Thyroid gland (tissue), 4 donors: ENCODE data around the gene GCH1. TPM values are rescaled to one million over a fixed set of nuclear protein-coding genes. Genes with fewer than 3 reads are reported as not detected.

Experiments
- DNase-seq, 2 donors: peaks; one replicate each; pipeline ENCODE4 v3.0.0-alpha.2; 2019
- H3K27ac ChIP-seq, 3 donors: fragments of 200-600 bp; sonication (generic); 1 replicate in 2 of 3; 2 replicates in 1 of 3; pipeline ENCODE4 v1.5.1; 2016 to 2019; ENCODE audit warnings: mild to moderate bottlenecking in 1 of 3, moderate library complexity in 1 of 3
- H3K27me3 ChIP-seq: fragments of 200-600 bp; sonication (generic); one replicate; pipeline ENCODE4 v1.5.1; 2019
- H3K36me3 ChIP-seq, 2 donors: fragments of 200-600 bp; sonication (generic); one replicate each; pipeline ENCODE4 v1.5.1; 2016 to 2019
- H3K4me1 ChIP-seq, 2 donors: fragments of 200-600 bp; sonication (generic); one replicate each; pipeline ENCODE4 v1.5.1; 2017 to 2019
- H3K4me3 ChIP-seq, 3 donors: fragments of 200-600 bp; sonication (generic); replicated peaks in 1 of 3; 1 replicate in 2 of 3; 2 replicates in 1 of 3; pipeline ENCODE4 v1.5.1; 2016; ENCODE audit warnings: mild to moderate bottlenecking in 1 of 3
- H3K9me3 ChIP-seq: fragments of 200-600 bp; sonication (generic); one replicate; pipeline ENCODE4 v1.5.1; 2017
- CTCF ChIP-seq, 6 experiments: fragments of 200-600 bp in 3 of 6; fragments of 450-650 bp in 3 of 6; sonication (generic) in 3 of 6; IDR thresholded peaks; one replicate each; pipeline ENCODE4 v1.5.1; 2016 to 2019; ENCODE audit warnings: antibody characterized with exemption in 6 of 6, mild to moderate bottlenecking in 2 of 6, inconsistent platforms in 1 of 6, moderate library complexity in 1 of 6
- POLR2A ChIP-seq, 2 donors: fragments of 450-650 bp; IDR thresholded peaks; one replicate each; pipeline ENCODE4 v1.6.1; 2017; ENCODE audit warnings: antibody characterized with exemption in 2 of 2, mild to moderate bottlenecking in 2 of 2, moderate library complexity in 1 of 2
- WGBS, 2 donors: methylation state at CpG; one replicate each; pipeline ENCODE4 v1.1.5; 2017; 5-methylcytosine and 5-hydroxymethylcytosine counted together
- intact Hi-C: fragments of 100-400 bp; cut with DNase I; formaldehyde crosslinking; loops from one replicate; pipeline ENCODE4 v1.15.1; 2023
- microRNA-seq: library from miRNA; unstranded; fragments of <30 nt; microRNA quantifications from one replicate; pipeline ENCODE4, GENCODE V29; 2016
- small RNA-seq: library from RNA; depleted of rRNA; stranded (forward); fragments of <200 nt; gene quantifications from one replicate; pipeline ENCODE3, GENCODE V24; 2016
- total RNA-seq, 4 donors: library from RNA; depleted of rRNA; stranded (reverse); fragments of >200 nt; gene quantifications; one replicate each; pipeline ENCODE4 v1.2.3, GENCODE V29; 2016

GCH1 gene
- total RNA-seq, 4 donors from 2014 or later = 5.2 to 7.8 (median 7.4) TPM

GRCh38 chr14:54796961-54797360 is 105.7 kb downstream of the GCH1 start:
- Histone ChIP-seq H3K4me3 (no peak overlapping the region), H3K27ac (no peak overlapping the region), H3K9me3 (no peaks in the 10 kb centered on the region), H3K27me3 (no peaks in the 10 kb centered on the region), H3K4me1 (no peaks in the 10 kb centered on the region), H3K36me3 (no peaks in the 10 kb centered on the region)
- intact Hi-C loops = no loop called here
- TF ChIP-seq CTCF (IDR thresholded peaks at IDR 0.05) = no peak
- TF ChIP-seq POLR2A (IDR thresholded peaks at IDR 0.05) = no peak
- DNase-seq = no peak

- H3K4me3 ChIP-seq = no peak overlapping the region
- TF ChIP-seq POLR2A (IDR thresholded peaks at IDR 0.05) (no peak), CTCF (IDR thresholded peaks at IDR 0.05) (no peak)
- no peaks in the 10 kb centered on the region for H3K36me3 ChIP-seq
- H3K27me3 ChIP-seq = no peaks in the 10 kb centered on the region
- intact Hi-C loops = no loop called here
- 88 to 100% methylated on average over 2 to 3 of the region's 3 CpGs for WGBS, 2 donors
- H3K4me1 ChIP-seq = no peaks in the 10 kb centered on the region
- no peaks in the 10 kb centered on the region for H3K9me3 ChIP-seq
- no peak for DNase-seq
- H3K27ac ChIP-seq = no peak overlapping the region
These were observed 107.8 kb downstream of the GCH1 start for GRCh38 chr14:54794796-54795195.

DNA sequence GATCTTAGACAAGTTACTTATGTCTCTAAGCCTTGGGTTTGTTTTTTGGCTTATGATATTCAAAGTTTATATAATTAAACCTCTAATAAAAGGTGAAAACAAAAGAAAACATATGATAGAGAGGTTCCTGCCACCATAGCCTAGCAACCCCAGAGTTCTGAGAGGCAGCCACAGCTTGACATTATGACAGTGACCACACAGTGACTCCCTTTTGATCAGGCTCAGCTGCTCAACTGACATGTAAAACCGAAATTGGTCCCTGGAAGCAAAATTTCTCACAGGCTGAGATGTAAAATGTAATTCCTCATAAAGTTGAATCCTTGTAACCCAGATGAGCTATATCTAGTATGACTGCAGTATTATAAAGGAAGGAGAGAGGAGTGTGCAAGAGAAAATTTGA is 108.5 kb downstream of the GCH1 start:
- no peak for DNase-seq
- TF ChIP-seq CTCF (IDR thresholded peaks at IDR 0.05) = no peak
- no peak for TF ChIP-seq POLR2A (IDR thresholded peaks at IDR 0.05)
- H3K9me3 ChIP-seq = no peaks in the 10 kb centered on the region
- no peaks in the 10 kb centered on the region for H3K27me3 ChIP-seq
- no peaks in the 10 kb centered on the region for H3K36me3 ChIP-seq
- no peak overlapping the region for H3K4me3 ChIP-seq
- H3K4me1 ChIP-seq = no peaks in the 10 kb centered on the region
- no peak overlapping the region for H3K27ac ChIP-seq
- 53 to 76% methylated on average over 1 of the region's 1 CpG for WGBS, 2 donors
- intact Hi-C loops = no loop called here

DNA sequence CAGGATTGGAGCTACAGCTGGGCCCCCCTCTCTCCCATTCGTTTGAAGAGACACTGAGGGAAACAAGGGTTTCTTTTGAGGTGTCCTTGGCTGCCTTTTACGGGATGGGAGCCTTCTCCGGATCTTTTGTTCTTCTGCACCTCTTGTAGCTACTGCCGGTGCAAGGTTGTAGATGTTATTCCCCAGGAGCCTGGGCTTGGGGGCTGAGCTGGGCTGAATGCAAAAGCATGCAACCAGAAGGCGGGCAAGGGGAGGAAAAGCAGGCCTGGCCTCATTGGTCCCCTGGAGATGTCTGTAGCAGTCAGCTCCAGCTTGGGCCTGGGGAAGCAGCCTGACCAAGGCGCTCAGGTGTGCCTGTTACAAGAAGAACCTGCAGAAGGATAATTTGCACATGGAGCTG is 110.3 kb downstream of the GCH1 start:
- H3K9me3 ChIP-seq = no peaks in the 10 kb centered on the region
- 75 to 76% methylated on average over 6 of the region's 6 CpGs for WGBS, 2 donors
- no peaks in the 10 kb centered on the region for H3K27me3 ChIP-seq
- intact Hi-C loops = no loop called here
- DNase-seq = no peak
- no peaks in the 10 kb centered on the region for H3K4me1 ChIP-seq
- H3K36me3 ChIP-seq = peaks cover 0 to 1% of the 10 kb centered on the region in 2 donors
- TF ChIP-seq POLR2A (IDR thresholded peaks at IDR 0.05) (no peak), CTCF (IDR thresholded peaks at IDR 0.05) (no peak)
- no peak overlapping the region for H3K4me3 ChIP-seq
- no peak overlapping the region for H3K27ac ChIP-seq

Small RNA genes lying within 50 kb of the gene (microRNA-seq; reads per million reads assigned to microRNA genes)
- gene MIR4308 = not detected

Small RNA genes lying within 50 kb of the gene (small RNA-seq; reads per million reads assigned to genes)
- not detected for gene MIR4308
- gene RNU6ATAC9P = not detected

Other genes with a start within 250 kb of the GCH1 start
- gene WDHD1, start 124.3 kb upstream of the GCH1 start, total RNA-seq = 1 to 10 TPM; 1.2 to 2.3 (median 1.9) TPM
- gene SOCS4, start 124.4 kb upstream of the GCH1 start, total RNA-seq = 10 to 100 TPM; 18.2 to 26.5 (median 19.7) TPM
- 10 to 100 TPM; 56.6 to 89.9 (median 69.6) TPM for gene MAPK1IP1L, start 148.8 kb upstream of the GCH1 start, total RNA-seq
- 100 to 1,000 TPM in 2 of 4 donors, 10 to 100 TPM in 2; 65.7 to 201 (median 111) TPM for gene LGALS3, start 226.4 kb upstream of the GCH1 start, total RNA-seq